ENCODE measurements around the gene VBP1. TPM values are rescaled to one million over a fixed set of nuclear protein-coding genes. Genes with fewer than 3 reads are reported as not detected.

Gene VBP1
- total RNA-seq, 1 experiment from 2014 or later: 56.8 TPM

Other genes with a start within 250 kb of the VBP1 start
- 0.20 and 0.32 TPM in 2 replicates for gene F8, start 193.7 kb upstream of the VBP1 start, total RNA-seq (2022)
- 47.3 and 52.9 TPM in 2 replicates for gene FUNDC2, start 189.6 kb upstream of the VBP1 start, total RNA-seq (2022)
- 1.7 and 1.8 TPM in 2 replicates for gene CMC4, start 145.3 kb upstream of the VBP1 start, total RNA-seq (2022)
- gene MTCP1, start 145.3 kb upstream of the VBP1 start, total RNA-seq (2022): 11.3 and 11.7 TPM in 2 replicates
- gene BRCC3, start 145.0 kb upstream of the VBP1 start, total RNA-seq (2022): 30.4 and 32.3 TPM in 2 replicates
- 0.18 and 0.23 TPM in 2 replicates for gene RAB39B, start 48.0 kb downstream of the VBP1 start, total RNA-seq (2022)
- not detected in 2 replicates for gene CLIC2, start 118.2 kb downstream of the VBP1 start, total RNA-seq (2022)
- not detected in 2 replicates for gene F8A2, start 165.6 kb downstream of the VBP1 start, total RNA-seq (2022)
- gene F8A3, start 242.2 kb downstream of the VBP1 start, total RNA-seq (2022): 7.5 and 8.5 TPM in 2 replicates